Measurements from ENCODE around the gene ANKRD42.

DNA sequence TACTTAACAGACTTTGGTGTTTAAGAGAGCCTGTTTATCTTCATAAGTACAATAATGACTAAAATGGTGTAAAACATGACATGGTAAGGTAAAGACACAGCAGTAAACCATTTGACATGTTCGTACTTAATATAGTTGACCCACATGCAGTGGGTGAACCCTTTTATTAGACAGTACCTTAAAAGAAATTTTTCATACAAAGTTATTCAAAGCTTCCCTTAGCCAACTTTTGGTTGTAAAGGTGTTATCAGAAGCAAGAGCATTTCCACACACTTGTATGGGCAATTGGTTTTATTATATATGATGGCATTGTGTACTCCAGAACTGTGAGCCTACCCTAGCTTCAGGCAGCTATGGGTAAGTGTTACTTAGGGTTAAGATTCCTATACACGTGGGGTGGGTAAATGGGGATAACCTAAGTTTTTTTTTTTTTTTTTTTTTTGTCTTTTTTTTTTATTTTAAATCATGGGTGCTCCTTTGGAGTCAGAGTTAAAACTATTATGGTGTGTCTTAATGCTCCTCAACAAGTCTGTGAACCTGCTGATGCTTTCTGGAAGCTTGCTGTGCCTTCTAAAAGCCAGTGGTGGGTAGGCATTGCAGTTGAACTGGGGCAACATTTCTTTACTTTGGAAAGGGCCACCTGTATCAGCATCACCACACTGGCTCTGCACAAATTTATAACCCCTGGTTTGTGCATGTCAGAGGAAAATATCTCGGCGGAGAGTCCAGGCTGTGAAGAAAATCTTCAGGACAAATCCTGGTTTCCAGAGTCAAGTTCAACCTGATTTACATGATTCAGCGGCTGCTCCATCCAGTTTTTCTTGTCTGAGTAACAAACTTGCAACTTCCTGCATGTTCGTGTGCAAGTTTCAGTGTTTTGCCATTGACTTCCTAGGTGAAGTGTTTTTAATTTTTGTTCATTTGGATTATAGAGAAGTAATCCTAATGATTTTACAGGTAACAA is 33.3 kb upstream of the ANKRD42 start:
- TF ChIP-seq, protein P1, sequence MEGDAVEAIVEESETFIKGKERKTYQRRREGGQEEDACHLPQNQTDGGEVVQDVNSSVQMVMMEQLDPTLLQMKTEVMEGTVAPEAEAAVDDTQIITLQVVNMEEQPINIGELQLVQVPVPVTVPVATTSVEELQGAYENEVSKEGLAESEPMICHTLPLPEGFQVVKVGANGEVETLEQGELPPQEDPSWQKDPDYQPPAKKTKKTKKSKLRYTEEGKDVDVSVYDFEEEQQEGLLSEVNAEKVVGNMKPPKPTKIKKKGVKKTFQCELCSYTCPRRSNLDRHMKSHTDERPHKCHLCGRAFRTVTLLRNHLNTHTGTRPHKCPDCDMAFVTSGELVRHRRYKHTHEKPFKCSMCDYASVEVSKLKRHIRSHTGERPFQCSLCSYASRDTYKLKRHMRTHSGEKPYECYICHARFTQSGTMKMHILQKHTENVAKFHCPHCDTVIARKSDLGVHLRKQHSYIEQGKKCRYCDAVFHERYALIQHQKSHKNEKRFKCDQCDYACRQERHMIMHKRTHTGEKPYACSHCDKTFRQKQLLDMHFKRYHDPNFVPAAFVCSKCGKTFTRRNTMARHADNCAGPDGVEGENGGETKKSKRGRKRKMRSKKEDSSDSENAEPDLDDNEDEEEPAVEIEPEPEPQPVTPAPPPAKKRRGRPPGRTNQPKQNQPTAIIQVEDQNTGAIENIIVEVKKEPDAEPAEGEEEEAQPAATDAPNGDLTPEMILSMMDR (conservative IDR thresholded peaks at IDR 0.05), result no peak
- TF ChIP-seq ZFX (IDR thresholded peaks at IDR 0.05), result no peak
